NCI-H1105 (cell line): ENCODE results near the gene SMARCA4.

ENCODE experiments used
- DNase-seq: peaks from one replicate; lab custom pipeline; 2025; lab: John Stamatoyannopoulos, UW

Gene SMARCA4

GRCh38 chr19:11014403-11014911, 53.6 kb downstream of the SMARCA4 start:
- DNase-seq, result no peak

- no peak for DNase-seq
These were observed 55.8 kb downstream of the SMARCA4 start for GRCh38 chr19:11016631-11017030.

- no peak for DNase-seq
These were observed 56.6 kb downstream of the SMARCA4 start for GRCh38 chr19:11017275-11018035.

GRCh38 chr19:11018179-11018578, 57.3 kb downstream of the SMARCA4 start:
- no peak for DNase-seq

GRCh38 chr19:11018763-11019162, 57.9 kb downstream of the SMARCA4 start:
- no peak for DNase-seq

- DNase-seq, result no peak
These were observed 58.4 kb downstream of the SMARCA4 start for GRCh38 chr19:11019262-11019661.

- no peak for DNase-seq
These were observed 59.0 kb downstream of the SMARCA4 start for GRCh38 chr19:11019824-11020223.

- no peak for DNase-seq
These were observed 59.6 kb downstream of the SMARCA4 start for GRCh38 chr19:11020423-11020822.

GRCh38 chr19:11020982-11021759, 60.3 kb downstream of the SMARCA4 start:
- no peak for DNase-seq

- no peak for DNase-seq
These were observed 60.9 kb downstream of the SMARCA4 start for GRCh38 chr19:11021760-11022144.

- DNase-seq, result no peak
These were observed 62.2 kb downstream of the SMARCA4 start for GRCh38 chr19:11023016-11023415.

GRCh38 chr19:11023710-11024109, 62.9 kb downstream of the SMARCA4 start:
- DNase-seq, result no peak

GRCh38 chr19:11024259-11024658, 63.4 kb downstream of the SMARCA4 start:
- no peak for DNase-seq

GRCh38 chr19:11025006-11025405, 64.2 kb downstream of the SMARCA4 start:
- no peak for DNase-seq

GRCh38 chr19:11025445-11025844, 64.6 kb downstream of the SMARCA4 start:
- no peak for DNase-seq

GRCh38 chr19:11025997-11026396, 65.2 kb downstream of the SMARCA4 start:
- no peak for DNase-seq

GRCh38 chr19:11027381-11027780, 66.6 kb downstream of the SMARCA4 start:
- no peak for DNase-seq

- DNase-seq, result no peak
These were observed 67.3 kb downstream of the SMARCA4 start for GRCh38 chr19:11028146-11028545.

- no peak for DNase-seq
These were observed 70.7 kb downstream of the SMARCA4 start for GRCh38 chr19:11031421-11032070.

- DNase-seq, result no peak
These were observed 72.4 kb downstream of the SMARCA4 start for GRCh38 chr19:11033251-11033650.

GRCh38 chr19:11033763-11034162, 72.9 kb downstream of the SMARCA4 start:
- no peak for DNase-seq

GRCh38 chr19:11034449-11035213, 73.8 kb downstream of the SMARCA4 start:
- DNase-seq, result no peak
